H9 (cell line): ENCODE results near the gene SSBP2. TPM values are rescaled to one million over a fixed set of nuclear protein-coding genes. Genes with fewer than 3 reads are reported as not detected.

Experiments
- DNase-seq: peaks from one replicate; pipeline ENCODE4 v3.0.0-alpha.2; 2017
- H2AFZ ChIP-seq: one replicate; pipeline ENCODE4 v1.6.1; 2013; ENCODE audit warnings: mild to moderate bottlenecking, low read length, control low read depth, moderate library complexity
- H2AK5ac ChIP-seq: 2 replicates; pipeline ENCODE4 v1.6.1; 2013; ENCODE audit warnings: low read length, control low read depth, mixed read lengths; ENCODE audit not compliant: insufficient read length
- H2BK120ac ChIP-seq: one replicate; pipeline ENCODE4 v1.6.1; 2013; ENCODE audit warnings: low read depth, mild to moderate bottlenecking, low read length, control low read depth, inconsistent platforms; ENCODE audit not compliant: poor library complexity, severe bottlenecking
- H2BK12ac ChIP-seq: 2 replicates; pipeline ENCODE4 v1.6.1; 2013; ENCODE audit warnings: low read length, control low read depth, mixed read lengths, low read depth; ENCODE audit not compliant: insufficient read length
- H2BK15ac ChIP-seq: 2 replicates; pipeline ENCODE4 v1.6.1; 2013; ENCODE audit warnings: low read depth, low read length, control low read depth
- H2BK20ac ChIP-seq: one replicate; pipeline ENCODE4 v1.6.1; 2013; ENCODE audit warnings: low read depth, mild to moderate bottlenecking, low read length, control low read depth, inconsistent platforms; ENCODE audit not compliant: poor library complexity, severe bottlenecking
- H2BK5ac ChIP-seq: 2 replicates; pipeline ENCODE4 v1.6.1; 2013; ENCODE audit warnings: low read length, control low read depth, mixed read lengths; ENCODE audit not compliant: insufficient read length
- H3K14ac ChIP-seq: 2 replicates; pipeline ENCODE4 v1.6.1; 2013; ENCODE audit warnings: low read length, control low read depth; ENCODE audit not compliant: insufficient read depth
- H3K18ac ChIP-seq: 2 replicates; pipeline ENCODE4 v1.6.1; 2013; ENCODE audit warnings: low read depth, mild to moderate bottlenecking, mixed read lengths, low read length, control low read depth; ENCODE audit not compliant: insufficient read length
- H3K23ac ChIP-seq: 2 replicates; pipeline ENCODE4 v1.6.1; 2013; ENCODE audit warnings: low read length, control low read depth, mixed read lengths, low read depth; ENCODE audit not compliant: insufficient read length
- H3K23me2 ChIP-seq: 2 replicates; pipeline ENCODE4 v1.6.1; 2013; ENCODE audit warnings: low read depth, mild to moderate bottlenecking, mixed read lengths, low read length, control low read depth; ENCODE audit not compliant: insufficient read length, poor library complexity, severe bottlenecking
- H3K27ac ChIP-seq: 2 replicates; pipeline ENCODE4 v1.5.1; 2013; ENCODE audit warnings: low read length, control low read depth, mixed read lengths, low read depth; ENCODE audit not compliant: insufficient read length
- H3K27me3 ChIP-seq: 2 replicates; pipeline ENCODE4 v1.6.1; 2013; ENCODE audit warnings: low read length, control low read depth, inconsistent platforms; ENCODE audit not compliant: insufficient read depth
- H3K4ac ChIP-seq: 2 replicates; pipeline ENCODE4 v1.6.1; 2013; ENCODE audit warnings: low read depth, mild to moderate bottlenecking, control low read depth, inconsistent platforms, low read length, moderate library complexity
- H3K4me1 ChIP-seq: 2 replicates; pipeline ENCODE4 v1.6.1; 2013; ENCODE audit warnings: low read length, control low read depth, inconsistent platforms; ENCODE audit not compliant: insufficient read depth
- H3K4me2 ChIP-seq: 2 replicates; pipeline ENCODE4 v1.6.1; 2013; ENCODE audit warnings: low read length, control low read depth, mixed read lengths; ENCODE audit not compliant: insufficient read length, insufficient read depth
- H3K56ac ChIP-seq: 2 replicates; pipeline ENCODE4 v1.6.1; 2013; ENCODE audit warnings: low read depth, mild to moderate bottlenecking, mixed read lengths, low read length, control low read depth; ENCODE audit not compliant: insufficient read length
- H3K79me1 ChIP-seq: 2 replicates; pipeline ENCODE4 v1.6.1; 2013; ENCODE audit warnings: low read depth, mild to moderate bottlenecking, moderate library complexity, low read length, control low read depth, inconsistent platforms; ENCODE audit not compliant: insufficient read depth, poor library complexity, severe bottlenecking
- H3K79me2 ChIP-seq: 2 replicates; pipeline ENCODE4 v1.6.1; 2013; ENCODE audit warnings: low read length, control low read depth, inconsistent platforms; ENCODE audit not compliant: insufficient read depth
- H3K9ac ChIP-seq: 2 replicates; pipeline ENCODE4 v1.6.1; 2013; ENCODE audit warnings: low read length, control low read depth, mixed read lengths; ENCODE audit not compliant: insufficient read length; ENCODE audit errors: extremely low read depth
- H3K9me3 ChIP-seq: one replicate; pipeline ENCODE4 v1.6.1; 2013; ENCODE audit warnings: low read depth, low read length, inconsistent platforms; ENCODE audit not compliant: control insufficient read depth
- H3T11ph ChIP-seq: one replicate; pipeline ENCODE4 v1.6.1; 2013; ENCODE audit warnings: mild to moderate bottlenecking, low read length, control low read depth, inconsistent platforms
- H4K20me1 ChIP-seq: one replicate; pipeline ENCODE4 v1.6.1; 2013; ENCODE audit not compliant: control insufficient read depth, insufficient read length, insufficient read depth
- H4K5ac ChIP-seq: 2 replicates; pipeline ENCODE4 v1.6.1; 2013; ENCODE audit warnings: low read depth, mild to moderate bottlenecking, mixed read lengths, low read length, control low read depth; ENCODE audit not compliant: insufficient read length
- H4K8ac ChIP-seq: replicated peaks from 2 replicates; pipeline ENCODE4 v1.6.1; 2013; ENCODE audit warnings: low read length, control low read depth, mixed read lengths, low read depth; ENCODE audit not compliant: insufficient read length
- H4K91ac ChIP-seq: 2 replicates; pipeline ENCODE4 v1.6.1; 2013; ENCODE audit warnings: low read depth, mild to moderate bottlenecking, moderate library complexity, mixed read lengths, low read length, control low read depth; ENCODE audit not compliant: insufficient read length
- H3K27ac Mint-ChIP-seq, 3 experiments: 2 replicates in 2 of 3; 3 replicates in 1 of 3; pipeline ENCODE4 v1.8.0; 2020 to 2021; ENCODE audit warnings: mixed read lengths in 3 of 3, mild to moderate bottlenecking in 1 of 3, moderate library complexity in 1 of 3
- H3K27me3 Mint-ChIP-seq: 2 replicates; pipeline ENCODE4 v1.8.0; 2021; ENCODE audit warnings: low read depth, mild to moderate bottlenecking, moderate library complexity, mixed read lengths
- H3K36me3 Mint-ChIP-seq, 3 experiments: 2 replicates in 2 of 3; 3 replicates in 1 of 3; pipeline ENCODE4 v1.8.0; 2020 to 2021; ENCODE audit warnings: low read depth in 3 of 3, mixed read lengths in 3 of 3; ENCODE audit not compliant: insufficient read depth in 1 of 3
- H3K4me1 Mint-ChIP-seq, 2 experiments: 2 replicates each; pipeline ENCODE4 v1.8.0; 2020; ENCODE audit warnings: mixed read lengths in 2 of 2
- H3K4me3 Mint-ChIP-seq, 2 experiments: 2 replicates in 1 of 2; 3 replicates in 1 of 2; pipeline ENCODE4 v1.8.0; 2020 to 2021; ENCODE audit warnings: mild to moderate bottlenecking in 2 of 2, mixed read lengths in 2 of 2, moderate library complexity in 1 of 2
- H3K9me3 Mint-ChIP-seq, 2 experiments: 2 replicates in 1 of 2; 3 replicates in 1 of 2; pipeline ENCODE4 v1.8.0; 2020; ENCODE audit warnings: mild to moderate bottlenecking in 2 of 2, mixed read lengths in 2 of 2, moderate library complexity in 1 of 2
- CTCF ChIP-seq: fragments of 200-600 bp; sonication (generic); conservative IDR thresholded peaks from 3 replicates; pipeline ENCODE4 v1.8.0; 2021; ENCODE audit warnings: antibody characterized with exemption, mild to moderate bottlenecking
- total RNA-seq: library from RNA; stranded (reverse); gene quantifications from 2 replicates; pipeline ENCODE4 v1.2.1, GENCODE V29; 2021

SSBP2 gene
- total RNA-seq, 1 experiment from 2014 or later: 35.6 TPM

- Histone ChIP-seq H2BK20ac (no peak overlapping the region), H2BK15ac (no peak overlapping the region), H4K91ac (no peak overlapping the region), H2AK5ac (no peak overlapping the region), H3K79me2 (no peaks in the 10 kb centered on the region), H3K23ac (no peak overlapping the region), H3K4me1 (no peaks in the 10 kb centered on the region; the same call in 1 of the 2 replicates), H3K14ac (no peak overlapping the region), H3K9me3 (no peaks in the 10 kb centered on the region), H2AFZ (no peak overlapping the region), H3K4me2 (no peak overlapping the region), H3K27ac (no peak overlapping the region), H3T11ph (no peak overlapping the region), H2BK120ac (no peak overlapping the region), H3K9ac (no peak overlapping the region), H2BK12ac (no peak overlapping the region), H4K5ac (no peak overlapping the region), H3K56ac (no peak overlapping the region), H3K79me1 (no peaks in the 10 kb centered on the region), H2BK5ac (no peak overlapping the region), H3K27me3 (no peaks in the 10 kb centered on the region), H3K18ac (no peak overlapping the region), H3K23me2 (no peaks in the 10 kb centered on the region), H4K8ac (no peak overlapping the region), H4K20me1 (no peaks in the 10 kb centered on the region), H3K4ac (no peak overlapping the region)
- Mint-ChIP-seq H3K27ac (no peak overlapping the region), H3K4me3 (no peak overlapping the region), H3K9me3 (peaks cover 6 to 8% of the 10 kb centered on the region in 2 experiments; a peak in 4 of 5 replicates), H3K36me3 (peaks cover 9 to 33% (median 11%) of the 10 kb centered on the region in 3 experiments), H3K4me1 (peaks cover 12% of the 10 kb centered on the region in 2 experiments; a peak in 3 of 4 replicates), H3K27me3 (no peaks in the 10 kb centered on the region)
- no peak for DNase-seq
- no peak for TF ChIP-seq CTCF
These were observed 178.7 kb downstream of the SSBP2 start for GRCh38 chr5:81572201-81572600.
